Central memory CD4-positive, alpha-beta T cell (primary cell): ENCODE results near the gene IQGAP2.

Experiments
- DNase-seq: peaks from one replicate; pipeline ENCODE4 v3.0.0; 2022

IQGAP2 gene

GRCh38 chr5:76617229-76617628 lies 214.1 kb downstream of the IQGAP2 start:
- DNase-seq = no peak

GRCh38 chr5:76617675-76618074 lies 214.6 kb downstream of the IQGAP2 start:
- no peak for DNase-seq

GRCh38 chr5:76620166-76620565 lies 217.1 kb downstream of the IQGAP2 start:
- no peak for DNase-seq

GRCh38 chr5:76622076-76622475 lies 219.0 kb downstream of the IQGAP2 start:
- no peak for DNase-seq

GRCh38 chr5:76622973-76623596 lies 220.0 kb downstream of the IQGAP2 start, which contains the start of gene F2RL2:
F2RL2 (minus strand) TSS chr5:76623403; CDS start chr5:76623230, 173 bp downstream.
- no peak for DNase-seq

GRCh38 chr5:76625087-76625815 lies 222.2 kb downstream of the IQGAP2 start:
- DNase-seq = no peak

GRCh38 chr5:76626738-76627137 lies 223.7 kb downstream of the IQGAP2 start:
- no peak for DNase-seq

GRCh38 chr5:76634661-76635060 lies 231.6 kb downstream of the IQGAP2 start:
- no peak for DNase-seq

GRCh38 chr5:76637490-76637889 lies 234.4 kb downstream of the IQGAP2 start:
- no peak for DNase-seq

GRCh38 chr5:76638479-76638878 lies 235.4 kb downstream of the IQGAP2 start:
- no peak for DNase-seq

GRCh38 chr5:76641514-76642120 lies 238.5 kb downstream of the IQGAP2 start:
- DNase-seq = peak; percentile 43

- DNase-seq = no peak
These were observed 239.4 kb downstream of the IQGAP2 start for GRCh38 chr5:76642390-76643040.

GRCh38 chr5:76643371-76643770 lies 240.3 kb downstream of the IQGAP2 start:
- no peak for DNase-seq

GRCh38 chr5:76649140-76649539 lies 246.1 kb downstream of the IQGAP2 start:
- DNase-seq = no peak

- no peak for DNase-seq
These were observed 249.8 kb downstream of the IQGAP2 start for GRCh38 chr5:76652809-76653414.

- DNase-seq = no peak
These were observed 254.0 kb downstream of the IQGAP2 start for GRCh38 chr5:76657091-76657490.

GRCh38 chr5:76657683-76658311 lies 254.7 kb downstream of the IQGAP2 start:
- no peak for DNase-seq

- DNase-seq = no peak
These were observed 257.3 kb downstream of the IQGAP2 start for GRCh38 chr5:76660360-76660759.

GRCh38 chr5:76662521-76662920 lies 259.4 kb downstream of the IQGAP2 start:
- DNase-seq = no peak

GRCh38 chr5:76663573-76663972 lies 260.5 kb downstream of the IQGAP2 start:
- no peak for DNase-seq

- DNase-seq = no peak
These were observed 261.0 kb downstream of the IQGAP2 start for GRCh38 chr5:76664079-76664478.

GRCh38 chr5:76667495-76667894 lies 264.4 kb downstream of the IQGAP2 start:
- no peak for DNase-seq

GRCh38 chr5:76669245-76669644 lies 266.2 kb downstream of the IQGAP2 start:
- DNase-seq = no peak
